MG63 (cell line): ENCODE data around the gene SIGLEC1. TPM values are rescaled to one million over a fixed set of nuclear protein-coding genes. Genes with fewer than 3 reads are reported as not detected.

ENCODE experiments used
- DNase-seq: peaks from one replicate; pipeline ENCODE4 v3.0.0-alpha.2; 2020
- H3K27me3 ChIP-seq: fragments of 250-450 bp; sonication (Bioruptor Pico); 2 replicates; pipeline ENCODE4 v1.5.1; 2020; ENCODE audit warnings: mild to moderate bottlenecking, moderate library complexity
- H3K36me3 ChIP-seq: fragments of 250-450 bp; sonication (Bioruptor Pico); 2 replicates; pipeline ENCODE4 v1.5.1; 2020; ENCODE audit warnings: mild to moderate bottlenecking, moderate library complexity
- H3K4me3 ChIP-seq: fragments of 250-450 bp; sonication (Bioruptor Pico); 2 replicates; pipeline ENCODE4 v1.5.1; 2020; ENCODE audit warnings: mild to moderate bottlenecking, moderate library complexity
- H3K9me3 ChIP-seq: fragments of 250-450 bp; sonication (Bioruptor Pico); 2 replicates; pipeline ENCODE4 v1.5.1; 2020; ENCODE audit warnings: mild to moderate bottlenecking, moderate library complexity
- total RNA-seq: library from RNA; depleted of rRNA; stranded (reverse); fragments of >200 nt; shearing (Covaris generic); gene quantifications from 2 replicates; pipeline ENCODE4 v1.2.3, GENCODE V29; 2014; ENCODE audit warnings: low replicate concordance

Gene SIGLEC1
- total RNA-seq, 1 experiment from 2014 or later = not detected

GRCh38 chr20:3697588-3698305 is 14.7 kb downstream of the SIGLEC1 start:
- no peak for DNase-seq
- Histone ChIP-seq H3K27me3 (no peaks in the 10 kb centered on the region), H3K9me3 (no peaks in the 10 kb centered on the region), H3K4me3 (no peak overlapping the region), H3K36me3 (no peaks in the 10 kb centered on the region)

- H3K4me3 ChIP-seq = no peak overlapping the region
- no peaks in the 10 kb centered on the region for H3K36me3 ChIP-seq
- H3K9me3 ChIP-seq = no peaks in the 10 kb centered on the region
- DNase-seq = no peak
- no peaks in the 10 kb centered on the region for H3K27me3 ChIP-seq
Measured at GRCh38 chr20:3696745-3697587, 15.4 kb downstream of the SIGLEC1 start.

GRCh38 chr20:3696200-3696599 is 16.2 kb downstream of the SIGLEC1 start:
- Histone ChIP-seq H3K36me3 (no peaks in the 10 kb centered on the region), H3K27me3 (no peaks in the 10 kb centered on the region), H3K9me3 (no peaks in the 10 kb centered on the region), H3K4me3 (no peak overlapping the region)
- no peak for DNase-seq

GRCh38 chr20:3694864-3695263 is 17.5 kb downstream of the SIGLEC1 start:
- H3K9me3 ChIP-seq = no peaks in the 10 kb centered on the region
- no peak overlapping the region for H3K4me3 ChIP-seq
- DNase-seq = no peak
- H3K36me3 ChIP-seq = no peaks in the 10 kb centered on the region
- H3K27me3 ChIP-seq = no peaks in the 10 kb centered on the region

- DNase-seq = no peak
- no peaks in the 10 kb centered on the region for H3K9me3 ChIP-seq
- no peaks in the 10 kb centered on the region for H3K36me3 ChIP-seq
- H3K4me3 ChIP-seq = no peak overlapping the region
- no peaks in the 10 kb centered on the region for H3K27me3 ChIP-seq
Measured at GRCh38 chr20:3693376-3693775, 19.0 kb downstream of the SIGLEC1 start.

GRCh38 chr20:3692706-3693294 is 19.6 kb downstream of the SIGLEC1 start:
- Histone ChIP-seq H3K4me3 (no peak overlapping the region), H3K36me3 (no peaks in the 10 kb centered on the region), H3K27me3 (no peaks in the 10 kb centered on the region), H3K9me3 (no peaks in the 10 kb centered on the region)
- DNase-seq = no peak

- no peak for DNase-seq
- Histone ChIP-seq H3K36me3 (no peaks in the 10 kb centered on the region), H3K27me3 (no peaks in the 10 kb centered on the region), H3K9me3 (no peaks in the 10 kb centered on the region), H3K4me3 (no peak overlapping the region)
Measured at GRCh38 chr20:3691897-3692296, 20.5 kb downstream of the SIGLEC1 start.

- H3K4me3 ChIP-seq = no peak overlapping the region
- H3K36me3 ChIP-seq = no peaks in the 10 kb centered on the region
- no peaks in the 10 kb centered on the region for H3K9me3 ChIP-seq
- H3K27me3 ChIP-seq = no peaks in the 10 kb centered on the region
- DNase-seq = no peak
Measured at GRCh38 chr20:3691306-3691705, 21.1 kb downstream of the SIGLEC1 start.

- Histone ChIP-seq H3K4me3 (no peak overlapping the region), H3K27me3 (no peaks in the 10 kb centered on the region), H3K9me3 (no peaks in the 10 kb centered on the region), H3K36me3 (no peaks in the 10 kb centered on the region)
- no peak for DNase-seq
Measured at GRCh38 chr20:3690413-3690812, 22.0 kb downstream of the SIGLEC1 start.

GRCh38 chr20:3689978-3690377 is 22.4 kb downstream of the SIGLEC1 start:
- Histone ChIP-seq H3K9me3 (no peaks in the 10 kb centered on the region), H3K4me3 (no peak overlapping the region), H3K36me3 (no peaks in the 10 kb centered on the region), H3K27me3 (no peaks in the 10 kb centered on the region)
- DNase-seq = no peak

GRCh38 chr20:3687655-3688054 is 24.7 kb downstream of the SIGLEC1 start:
- no peak for DNase-seq
- no peaks in the 10 kb centered on the region for H3K27me3 ChIP-seq

GRCh38 chr20:3686867-3687321 is 25.5 kb downstream of the SIGLEC1 start:
- H3K27me3 ChIP-seq = no peaks in the 10 kb centered on the region
- H3K36me3 ChIP-seq = no peaks in the 10 kb centered on the region
- DNase-seq = peak; percentile 80
- no peaks in the 10 kb centered on the region for H3K9me3 ChIP-seq
- H3K4me3 ChIP-seq = no peak overlapping the region

More at GRCh38 chr20:3687655-3688054, 24.7 kb downstream of the SIGLEC1 start:
- Histone ChIP-seq H3K9me3 (no peaks in the 10 kb centered on the region), H3K36me3 (no peaks in the 10 kb centered on the region), H3K4me3 (no peak overlapping the region)

GRCh38 chr20:3686421-3686820 is 26.0 kb downstream of the SIGLEC1 start:
- Histone ChIP-seq H3K27me3 (no peaks in the 10 kb centered on the region), H3K36me3 (no peaks in the 10 kb centered on the region), H3K4me3 (no peak overlapping the region), H3K9me3 (no peaks in the 10 kb centered on the region)
- no peak for DNase-seq

GRCh38 chr20:3685341-3685740 is 27.1 kb downstream of the SIGLEC1 start:
- Histone ChIP-seq H3K4me3 (no peak overlapping the region), H3K27me3 (no peaks in the 10 kb centered on the region), H3K36me3 (no peaks in the 10 kb centered on the region), H3K9me3 (no peaks in the 10 kb centered on the region)
- DNase-seq = no peak

- Histone ChIP-seq H3K36me3 (no peaks in the 10 kb centered on the region), H3K4me3 (peak within 1 kb of the TSS; percentile 55), H3K9me3 (no peaks in the 10 kb centered on the region), H3K27me3 (no peaks in the 10 kb centered on the region)
- DNase-seq = peak; percentile 58
Measured at GRCh38 chr20:3681931-3682781, 30.2 kb downstream of the SIGLEC1 start, which contains the start of gene ADAM33. Gene ADAM33, minus strand, starts transcription at chr20:3682010. Its CDS starts 6 bp downstream, at chr20:3682004.

- no peak for DNase-seq
- Histone ChIP-seq H3K4me3 (peak overlapping the region; percentile 55), H3K9me3 (no peaks in the 10 kb centered on the region), H3K36me3 (no peaks in the 10 kb centered on the region), H3K27me3 (no peaks in the 10 kb centered on the region)
Measured at GRCh38 chr20:3681352-3681930, 31.0 kb downstream of the SIGLEC1 start.
